Astrocyte of the cerebellum (primary cell): ENCODE measurements around the gene ENG.
A peak's percentile ranks its signal among the peaks of the same experiment; 100 is the strongest.

ENCODE experiments used
- DNase-seq: peaks from one replicate; pipeline ENCODE4 v3.0.0-alpha.2; 2011; ENCODE audit warnings: low read depth
- H3K4me3 ChIP-seq: 2 replicates; pipeline ENCODE4 v1.5.1; 2011; ENCODE audit warnings: mild to moderate bottlenecking, low read depth, low read length, moderate library complexity
- in situ Hi-C: cut with HindIII; loops from 2 replicates; pipeline ENCODE4 v1.10.0; 2017; ENCODE audit warnings: low sequenced_read_pairs
- TF ChIP-seq, protein P1 (sequence below): IDR thresholded peaks from 2 replicates; pipeline ENCODE4 v1.5.1; 2012; ENCODE audit warnings: low read length, low read depth, moderate library complexity, mild to moderate bottlenecking; ENCODE audit errors: missing control alignments

ENG gene

DNA sequence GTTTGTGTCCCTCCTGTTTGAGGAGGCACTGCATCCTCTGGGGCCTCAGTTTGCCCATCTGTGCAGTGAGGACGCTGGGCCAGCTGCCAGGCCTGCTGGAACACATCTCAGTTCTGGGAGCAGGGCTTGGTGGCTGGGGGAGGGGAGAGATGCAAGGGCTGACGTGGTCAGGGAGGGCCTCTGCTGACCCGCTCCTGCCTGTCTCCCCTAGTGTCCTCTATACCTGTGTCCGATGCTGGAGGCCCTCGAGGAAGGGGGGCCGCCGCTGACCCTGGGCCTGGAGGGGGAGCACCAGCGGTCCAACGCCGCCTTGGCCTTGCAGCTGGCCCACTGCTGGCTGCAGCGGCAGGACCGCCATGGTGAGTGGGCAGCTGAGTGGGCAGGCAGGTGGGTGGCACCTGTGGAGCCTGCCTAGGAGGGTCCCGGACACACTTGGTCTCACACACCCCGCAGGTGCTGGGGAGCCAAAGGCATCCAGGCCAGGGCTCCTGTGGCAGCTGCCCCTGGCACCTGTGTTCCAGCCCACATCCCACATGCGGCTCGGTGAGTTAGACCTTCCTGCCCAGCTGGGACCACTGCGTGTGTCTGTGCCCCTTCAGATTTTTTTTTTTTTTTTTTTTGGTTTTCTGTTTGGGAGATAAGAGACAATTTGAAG is 46.0 kb downstream of the ENG start:
- no peak for DNase-seq
- in situ Hi-C loops: no loop called here
- no peak overlapping the region for H3K4me3 ChIP-seq
- TF ChIP-seq, protein P1, sequence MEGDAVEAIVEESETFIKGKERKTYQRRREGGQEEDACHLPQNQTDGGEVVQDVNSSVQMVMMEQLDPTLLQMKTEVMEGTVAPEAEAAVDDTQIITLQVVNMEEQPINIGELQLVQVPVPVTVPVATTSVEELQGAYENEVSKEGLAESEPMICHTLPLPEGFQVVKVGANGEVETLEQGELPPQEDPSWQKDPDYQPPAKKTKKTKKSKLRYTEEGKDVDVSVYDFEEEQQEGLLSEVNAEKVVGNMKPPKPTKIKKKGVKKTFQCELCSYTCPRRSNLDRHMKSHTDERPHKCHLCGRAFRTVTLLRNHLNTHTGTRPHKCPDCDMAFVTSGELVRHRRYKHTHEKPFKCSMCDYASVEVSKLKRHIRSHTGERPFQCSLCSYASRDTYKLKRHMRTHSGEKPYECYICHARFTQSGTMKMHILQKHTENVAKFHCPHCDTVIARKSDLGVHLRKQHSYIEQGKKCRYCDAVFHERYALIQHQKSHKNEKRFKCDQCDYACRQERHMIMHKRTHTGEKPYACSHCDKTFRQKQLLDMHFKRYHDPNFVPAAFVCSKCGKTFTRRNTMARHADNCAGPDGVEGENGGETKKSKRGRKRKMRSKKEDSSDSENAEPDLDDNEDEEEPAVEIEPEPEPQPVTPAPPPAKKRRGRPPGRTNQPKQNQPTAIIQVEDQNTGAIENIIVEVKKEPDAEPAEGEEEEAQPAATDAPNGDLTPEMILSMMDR: no peak

DNA sequence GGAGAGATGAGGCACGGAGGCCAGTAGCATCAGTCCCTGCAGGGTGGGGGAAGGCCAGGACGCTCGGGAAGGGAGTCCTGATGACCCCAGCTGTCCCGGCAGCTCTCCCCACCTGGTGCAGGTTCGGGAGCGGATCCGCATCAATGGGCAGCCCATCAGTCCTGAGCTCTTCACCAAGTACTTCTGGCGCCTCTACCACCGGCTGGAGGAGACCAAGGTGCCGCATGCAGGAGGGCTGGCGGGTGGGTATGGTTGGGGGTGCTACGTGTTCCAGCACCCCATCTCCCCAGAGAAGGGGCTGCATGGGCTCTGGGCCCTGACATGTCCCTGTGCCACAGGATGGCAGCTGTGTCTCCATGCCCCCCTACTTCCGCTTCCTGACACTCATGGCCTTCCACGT is 47.6 kb downstream of the ENG start:
- in situ Hi-C loops: no loop called here
- H3K4me3 ChIP-seq: no peak overlapping the region
- no peak for DNase-seq
- TF ChIP-seq, protein P1: no peak

DNA sequence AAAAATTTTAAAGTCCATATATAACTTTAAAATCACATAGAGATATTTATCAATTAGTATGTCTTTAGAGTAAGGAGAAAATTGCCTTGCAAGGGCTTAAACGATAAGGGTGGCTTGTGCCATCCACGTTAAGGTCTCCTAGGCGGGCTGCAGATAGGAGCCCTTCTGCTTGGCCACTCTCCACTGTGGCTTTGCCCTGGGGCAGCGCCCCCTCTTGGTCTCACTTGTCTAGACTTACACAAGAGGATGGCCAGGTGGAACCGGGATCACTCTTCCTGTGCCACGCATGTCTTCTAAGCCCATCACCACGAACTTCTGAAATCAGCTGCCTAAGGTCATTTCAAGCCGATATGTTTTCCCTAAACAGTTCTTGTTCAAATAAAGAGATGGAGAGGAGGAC is 48.8 kb downstream of the ENG start:
- no peak for DNase-seq
- TF ChIP-seq, protein P1: peak; percentile 37
- no peak overlapping the region for H3K4me3 ChIP-seq
- in situ Hi-C loops: no loop called here

DNA sequence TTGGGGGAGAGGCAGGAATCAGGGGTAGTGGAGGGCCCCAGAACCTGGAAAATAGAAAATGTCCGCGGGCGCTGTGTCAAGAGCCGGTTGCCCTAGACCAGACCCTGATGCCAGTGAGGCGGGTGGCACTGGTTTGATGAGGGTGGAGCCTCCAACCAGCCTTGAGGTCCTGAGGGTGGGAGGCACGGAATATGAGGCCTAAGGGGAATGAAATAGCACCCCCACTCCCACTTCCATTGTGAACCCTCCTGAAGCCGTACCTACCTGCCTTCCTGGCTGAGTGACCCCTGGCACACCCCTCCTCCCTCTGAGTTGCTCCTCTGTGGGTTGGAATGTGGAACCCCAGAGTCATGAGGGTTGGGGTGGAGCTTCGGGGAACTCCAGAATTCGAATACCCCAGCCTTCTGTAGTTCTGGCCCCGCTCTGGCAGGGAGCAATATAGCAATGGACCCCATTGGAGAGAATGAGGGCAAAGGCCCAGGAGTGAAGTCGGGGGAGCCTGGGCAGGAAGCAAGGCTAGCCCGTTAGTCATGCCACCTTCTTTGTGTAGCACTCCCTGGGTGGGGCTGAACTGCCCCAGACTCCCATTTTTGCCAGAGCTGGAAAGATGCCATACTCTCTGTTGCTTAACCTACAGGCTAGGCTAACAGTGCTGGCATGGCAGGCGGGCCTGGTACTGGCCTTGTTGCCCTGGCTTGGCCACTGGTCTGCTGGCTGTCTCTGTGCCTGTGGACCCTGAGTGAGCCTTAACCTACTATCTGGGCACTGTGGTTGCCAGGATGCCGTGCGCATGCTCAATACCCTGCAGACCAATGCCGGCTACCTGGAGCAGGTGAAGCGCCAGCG is 50.7 kb downstream of the ENG start:
- in situ Hi-C loops: no loop called here
- peak overlapping the region; percentile 89 for H3K4me3 ChIP-seq
- no peak for DNase-seq
- TF ChIP-seq, protein P1: no peak

DNA sequence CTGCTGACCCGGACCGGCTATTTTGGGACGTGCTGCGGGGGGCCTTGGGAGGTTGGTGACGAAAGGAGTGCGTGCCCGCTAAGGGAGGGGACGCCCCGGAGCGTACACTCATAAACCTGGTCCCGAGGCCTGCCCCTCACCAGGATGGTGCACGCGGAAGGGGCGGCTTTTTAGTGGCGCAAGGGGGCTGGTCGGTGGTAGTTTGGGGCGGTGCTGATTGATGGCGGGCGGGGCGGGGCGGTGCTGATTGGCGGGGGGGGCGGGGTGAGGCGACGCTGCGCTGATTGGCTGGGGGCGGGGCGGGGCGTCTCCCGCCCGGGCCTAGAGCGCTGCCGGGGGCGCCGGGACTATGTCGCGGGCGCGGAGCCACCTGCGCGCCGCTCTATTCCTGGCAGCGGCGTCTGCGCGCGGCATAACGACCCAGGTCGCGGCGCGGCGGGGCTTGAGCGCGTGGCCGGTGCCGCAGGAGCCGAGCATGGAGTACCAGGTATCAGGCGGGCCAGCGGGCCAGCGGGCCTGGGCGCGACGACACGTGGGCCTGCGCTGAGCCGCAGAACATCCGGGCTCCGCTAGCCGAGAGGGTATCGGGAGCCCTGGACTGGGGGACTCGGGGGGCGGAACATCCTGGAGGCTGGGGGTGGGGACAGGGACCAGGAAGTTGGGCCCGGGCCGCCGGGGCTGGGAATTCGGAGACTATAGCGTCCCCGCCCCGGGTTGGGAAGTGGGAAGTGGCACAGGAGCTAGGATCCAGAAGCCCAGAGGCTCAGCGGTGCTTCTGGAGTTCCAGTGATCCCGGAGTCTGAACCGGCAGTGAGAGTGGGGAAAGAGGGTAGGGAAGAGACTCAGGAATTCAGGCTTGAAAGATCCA is 51.6 kb downstream of the ENG start, which contains the start of gene FPGS:
TSS of gene FPGS (plus strand) at position 307 of the 868 bp plus-strand sequence. CDS start at position 350, 43 bp downstream.
- in situ Hi-C loops: no loop called here
- TF ChIP-seq, protein P1: no peak
- peak within 1 kb of the TSS; percentile 89 for H3K4me3 ChIP-seq
- DNase-seq: peak; percentile 45

DNA sequence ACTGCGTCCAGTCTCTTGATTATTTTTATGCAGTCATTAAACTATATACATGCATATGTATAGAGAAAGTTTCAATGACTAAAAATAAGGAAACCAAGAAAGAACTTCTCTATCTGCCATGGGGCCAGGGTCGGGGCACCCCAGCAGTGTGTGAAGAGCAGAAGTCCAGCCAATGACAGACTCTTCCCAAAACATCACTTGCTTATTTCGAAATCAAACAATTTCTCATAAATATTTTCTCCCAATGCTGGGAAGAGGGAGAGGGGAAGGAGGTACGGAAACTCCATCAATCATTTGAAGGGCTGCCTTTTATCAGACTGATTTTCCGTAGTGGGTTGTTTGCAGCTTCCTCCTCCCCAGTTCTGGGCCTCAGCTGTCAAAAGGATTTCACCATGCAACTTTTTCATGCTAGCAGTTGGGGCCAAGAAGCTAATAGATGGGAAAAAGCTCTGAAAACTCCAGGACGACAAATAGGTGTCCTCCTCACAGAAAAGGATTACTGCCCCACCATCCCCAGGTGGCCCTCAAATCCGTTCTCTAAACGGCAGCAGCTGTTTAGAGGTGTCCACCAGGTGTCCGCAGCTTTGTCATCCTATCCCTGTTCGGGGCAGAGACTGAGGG is 52.4 kb downstream of the ENG start:
- in situ Hi-C loops: no loop called here
- TF ChIP-seq, protein P1: peak; percentile 22
- DNase-seq: no peak
- peak overlapping the region; percentile 89 for H3K4me3 ChIP-seq
